Measurements from ENCODE around the gene RBMS3. TPM values are rescaled to one million over a fixed set of nuclear protein-coding genes. Genes with fewer than 3 reads are reported as not detected.

The RBMS3 gene
- total and polyA plus RNA-seq, 4 donors = 4.8 to 117 (median 29.4) TPM

GRCh38 chr3:29903600-29903999, 622.7 kb downstream of the RBMS3 start:
- Histone ChIP-seq H3K9ac (ENCODE audit: insufficient read depth in 1 of 2, low read length in 2 of 2) (no peak overlapping the region), H3K4me3 (no peak overlapping the region), H3K4me1 (ENCODE audit: control insufficient read depth in 5 of 5, insufficient read depth in 5 of 5, low read length in 5 of 5) (peaks cover 0 to 17% (median 6%) of the 10 kb centered on the region in 5 donors), H3K27ac (ENCODE audit: low read depth in 1 of 2, low read length in 1 of 2) (no peak overlapping the region), H3K9me3 (ENCODE audit: control insufficient read depth in 4 of 4, insufficient read depth in 3 of 4, low read length in 3 of 4) (no peaks in the 10 kb centered on the region), H3K27me3 (ENCODE audit: control insufficient read depth in 3 of 3, insufficient read depth in 3 of 3, low read length in 2 of 3) (no peaks in the 10 kb centered on the region), H3K36me3 (ENCODE audit: control insufficient read depth in 4 of 4, insufficient read depth in 4 of 4, low read length in 4 of 4) (no peaks in the 10 kb centered on the region)
- DNase-seq = peak in 1 of 3 donors; percentile 33
- WGBS, 2 donors = 83 to 98% methylated on average over 1 of the region's 1 CpG
- no peak for ATAC-seq (ENCODE audit: insufficient read depth, low FRiP score)
- TF ChIP-seq CTCF (IDR thresholded peaks at IDR 0.05; ENCODE audit: control extremely low read depth, extremely low read depth) = no peak

DNA sequence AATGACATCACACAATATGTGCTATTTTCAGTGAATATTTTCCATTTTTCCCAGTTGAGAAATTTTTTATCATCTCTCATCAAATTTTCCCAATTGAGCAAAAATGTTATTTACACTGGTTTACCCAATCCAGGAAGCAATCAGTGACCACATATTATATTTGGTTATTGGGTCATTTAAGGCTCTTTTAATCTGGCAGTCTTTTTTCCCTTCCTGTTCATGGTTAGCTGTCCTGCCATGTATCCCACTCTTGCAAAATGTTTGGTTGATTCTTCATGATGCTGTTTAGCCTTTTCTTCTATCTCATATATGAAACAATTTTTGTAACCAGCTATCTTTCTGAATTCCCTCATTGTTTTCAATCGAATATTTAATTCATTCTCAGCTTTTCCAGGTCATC, 626.0 kb downstream of the RBMS3 start:
- ATAC-seq (ENCODE audit: insufficient read depth, low FRiP score) (no peak), DNase-seq (no peak)
- Histone ChIP-seq H3K9me3 (ENCODE audit: control insufficient read depth in 4 of 4, insufficient read depth in 3 of 4, low read length in 3 of 4) (no peaks in the 10 kb centered on the region), H3K9ac (ENCODE audit: insufficient read depth in 1 of 2, low read length in 2 of 2) (no peak overlapping the region), H3K27ac (ENCODE audit: low read depth in 1 of 2, low read length in 1 of 2) (no peak overlapping the region), H3K4me1 (ENCODE audit: control insufficient read depth in 5 of 5, insufficient read depth in 5 of 5, low read length in 5 of 5) (peaks cover 0 to 3% (median 0%) of the 10 kb centered on the region in 5 donors), H3K27me3 (ENCODE audit: control insufficient read depth in 3 of 3, insufficient read depth in 3 of 3, low read length in 2 of 3) (no peaks in the 10 kb centered on the region), H3K4me3 (no peak overlapping the region), H3K36me3 (ENCODE audit: control insufficient read depth in 4 of 4, insufficient read depth in 4 of 4, low read length in 4 of 4) (no peaks in the 10 kb centered on the region)
- TF ChIP-seq CTCF (IDR thresholded peaks at IDR 0.05; ENCODE audit: control extremely low read depth, extremely low read depth) = no peak
- 90 to 92% methylated on average over 1 of the region's 1 CpG for whole genome bisulfite sequencing, 2 donors

DNA sequence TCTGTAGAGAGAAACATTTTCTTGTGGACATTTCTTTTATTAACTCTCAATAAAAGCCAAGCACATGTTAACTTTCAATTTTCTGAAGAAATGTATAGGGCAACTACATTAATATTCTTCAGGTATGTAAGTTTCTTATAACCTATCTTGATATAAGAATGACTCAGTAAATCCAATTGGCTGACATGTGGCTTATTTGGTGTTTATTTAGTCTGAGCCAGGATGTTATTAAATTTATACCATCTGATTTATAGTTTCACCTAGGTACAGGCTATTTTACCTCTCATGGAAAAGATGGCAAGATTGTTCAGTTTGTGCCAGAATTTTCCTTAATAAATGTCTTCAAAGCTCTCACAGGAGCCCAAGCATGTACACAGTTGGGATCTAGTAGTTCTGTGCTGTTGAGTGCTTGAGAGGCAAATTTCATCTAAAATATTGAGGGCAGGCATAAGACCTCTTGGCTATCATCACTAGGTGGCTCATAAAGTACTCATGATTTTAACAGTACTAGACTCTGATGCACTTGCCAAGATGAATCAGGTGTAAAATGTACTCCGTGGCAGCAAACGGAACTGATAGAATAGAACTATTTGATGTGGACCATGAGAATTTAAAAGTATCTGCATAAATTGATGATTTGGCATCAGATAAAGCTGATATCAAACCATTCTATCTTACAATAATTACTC, 631.9 kb downstream of the RBMS3 start:
- H3K9ac ChIP-seq (ENCODE audit: insufficient read depth in 1 of 2, low read length in 2 of 2) = no peak overlapping the region
- DNase-seq = no peak
- H3K4me3 ChIP-seq = no peak overlapping the region
- no peaks in the 10 kb centered on the region for H3K9me3 ChIP-seq (ENCODE audit: control insufficient read depth in 4 of 4, insufficient read depth in 3 of 4, low read length in 3 of 4)
- peaks cover 0 to 3% (median 0%) of the 10 kb centered on the region in 5 donors for H3K4me1 ChIP-seq (ENCODE audit: control insufficient read depth in 5 of 5, insufficient read depth in 5 of 5, low read length in 5 of 5)
- H3K27ac ChIP-seq (ENCODE audit: low read depth in 1 of 2, low read length in 1 of 2) = no peak overlapping the region
- H3K36me3 ChIP-seq (ENCODE audit: control insufficient read depth in 4 of 4, insufficient read depth in 4 of 4, low read length in 4 of 4) = no peaks in the 10 kb centered on the region
- 91 to 95% methylated on average over 2 of the region's 2 CpGs for WGBS, 2 donors
- H3K27me3 ChIP-seq (ENCODE audit: control insufficient read depth in 3 of 3, insufficient read depth in 3 of 3, low read length in 2 of 3) = no peaks in the 10 kb centered on the region
- ATAC-seq (ENCODE audit: insufficient read depth, low FRiP score) = no peak
- TF ChIP-seq CTCF (IDR thresholded peaks at IDR 0.05; ENCODE audit: control extremely low read depth, extremely low read depth) = no peak

All from lung (tissue), 12 donors.